GM12874 (cell line): Measurements from ENCODE around the gene RAB9A.

ENCODE experiments used
- TF ChIP-seq, protein P1 (sequence below): IDR thresholded peaks from 2 replicates; pipeline ENCODE4 v1.5.1; 2011; ENCODE audit warnings: low read depth, mild to moderate bottlenecking, control low read depth, low read length, moderate library complexity; ENCODE audit not compliant: insufficient read depth

RAB9A gene

DNA sequence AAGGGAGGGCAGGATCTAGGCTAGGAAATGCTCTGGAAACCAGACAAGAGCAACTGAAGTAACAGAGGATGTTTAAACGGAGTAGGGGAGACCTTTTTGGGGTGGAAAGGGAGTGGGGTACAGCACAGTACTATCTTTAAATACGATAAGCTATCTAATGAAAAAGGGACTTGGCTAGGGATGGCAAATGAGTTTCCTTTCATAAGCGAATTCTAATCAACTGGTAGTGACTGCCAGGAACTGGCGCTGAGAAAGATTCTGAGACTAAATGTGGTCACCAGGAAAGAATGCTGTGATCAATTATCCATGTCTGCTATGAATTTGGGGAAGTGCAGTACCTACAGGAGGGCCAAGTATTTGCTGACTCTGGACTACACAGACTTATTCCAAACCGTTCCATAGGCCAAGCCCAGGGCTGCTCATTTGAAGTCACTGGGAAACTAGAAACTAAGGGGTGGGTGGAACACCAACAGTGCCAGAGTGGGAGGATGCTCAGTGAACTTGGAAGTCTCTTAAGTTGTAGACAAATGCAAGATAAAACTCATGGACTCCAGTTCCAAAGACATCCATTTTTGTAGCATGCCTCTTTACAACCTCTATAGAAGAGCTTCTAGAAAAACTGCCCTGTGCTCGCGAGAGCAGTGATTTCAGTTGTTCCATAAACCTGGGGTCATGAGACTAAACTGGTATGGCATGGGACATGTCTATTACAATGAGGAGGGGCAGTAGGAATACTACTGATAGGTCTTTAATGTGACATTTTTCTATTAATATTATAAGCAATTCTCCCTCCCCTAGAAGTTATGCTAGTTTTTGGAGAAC is 43.5 kb downstream of the RAB9A start:
- TF ChIP-seq, protein P1, sequence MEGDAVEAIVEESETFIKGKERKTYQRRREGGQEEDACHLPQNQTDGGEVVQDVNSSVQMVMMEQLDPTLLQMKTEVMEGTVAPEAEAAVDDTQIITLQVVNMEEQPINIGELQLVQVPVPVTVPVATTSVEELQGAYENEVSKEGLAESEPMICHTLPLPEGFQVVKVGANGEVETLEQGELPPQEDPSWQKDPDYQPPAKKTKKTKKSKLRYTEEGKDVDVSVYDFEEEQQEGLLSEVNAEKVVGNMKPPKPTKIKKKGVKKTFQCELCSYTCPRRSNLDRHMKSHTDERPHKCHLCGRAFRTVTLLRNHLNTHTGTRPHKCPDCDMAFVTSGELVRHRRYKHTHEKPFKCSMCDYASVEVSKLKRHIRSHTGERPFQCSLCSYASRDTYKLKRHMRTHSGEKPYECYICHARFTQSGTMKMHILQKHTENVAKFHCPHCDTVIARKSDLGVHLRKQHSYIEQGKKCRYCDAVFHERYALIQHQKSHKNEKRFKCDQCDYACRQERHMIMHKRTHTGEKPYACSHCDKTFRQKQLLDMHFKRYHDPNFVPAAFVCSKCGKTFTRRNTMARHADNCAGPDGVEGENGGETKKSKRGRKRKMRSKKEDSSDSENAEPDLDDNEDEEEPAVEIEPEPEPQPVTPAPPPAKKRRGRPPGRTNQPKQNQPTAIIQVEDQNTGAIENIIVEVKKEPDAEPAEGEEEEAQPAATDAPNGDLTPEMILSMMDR: no peak

DNA sequence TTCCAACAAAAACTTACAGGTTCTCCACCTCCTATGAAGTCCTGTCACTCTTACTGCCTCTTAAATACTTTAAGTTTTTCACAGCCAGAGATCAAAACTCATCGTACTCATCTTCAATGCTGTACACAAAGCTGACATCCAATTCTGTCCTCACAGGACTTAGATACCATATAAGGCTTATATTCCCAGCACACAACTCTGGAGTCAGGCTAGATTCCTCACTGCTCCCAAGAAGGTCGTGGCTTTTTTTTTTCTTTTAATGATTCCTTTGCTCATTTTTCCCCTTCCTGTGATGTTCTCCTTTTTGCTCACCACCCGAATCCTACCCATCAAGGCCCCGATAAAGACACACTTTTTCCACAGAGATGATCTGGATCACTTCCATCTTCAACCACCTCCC is 44.6 kb downstream of the RAB9A start:
- TF ChIP-seq, protein P1: no peak

DNA sequence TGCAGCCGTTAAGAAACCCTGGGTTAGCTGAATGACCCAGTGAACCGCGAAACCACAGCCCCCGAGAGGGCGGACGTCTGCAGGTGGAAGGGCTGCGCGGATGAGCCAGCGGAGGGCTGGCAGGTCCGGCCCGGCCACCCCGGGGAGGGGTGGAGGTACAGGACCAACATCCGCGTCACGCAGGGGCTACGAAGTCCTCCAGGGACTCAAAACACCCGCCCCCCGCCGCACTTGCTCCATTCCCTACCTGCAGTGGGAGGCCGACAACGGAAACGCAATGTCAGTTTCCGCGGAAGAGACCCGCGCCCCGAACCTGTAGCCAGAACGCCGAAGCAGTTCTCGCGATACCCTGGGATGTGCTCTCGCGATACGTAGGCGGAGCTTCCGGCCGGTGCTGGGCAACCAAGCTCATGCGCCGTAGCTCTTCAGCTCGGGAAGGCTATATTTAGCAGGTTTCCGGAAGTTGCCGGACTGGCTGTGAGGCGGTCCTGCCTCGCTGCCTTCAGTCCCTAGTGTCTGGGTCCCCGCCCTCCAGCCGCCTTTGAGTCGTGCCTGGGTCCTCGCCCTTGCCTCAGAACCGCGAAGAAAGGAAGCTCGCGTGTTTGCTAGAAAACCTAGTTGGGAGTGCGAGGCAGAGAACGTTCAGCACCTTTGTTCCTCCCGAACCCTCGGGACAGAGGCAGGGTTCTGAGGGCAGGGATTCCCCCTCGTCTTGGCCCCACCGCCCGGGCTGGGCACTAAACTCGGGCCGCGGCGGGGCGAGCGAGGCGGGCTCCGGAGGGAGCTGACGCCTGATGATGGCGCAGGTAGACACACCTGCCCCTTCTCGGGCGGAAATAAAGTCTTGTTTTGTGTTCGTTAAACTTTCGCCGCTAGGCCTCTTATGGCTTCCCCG is 45.6 kb downstream of the RAB9A start, which contains the start of the genes OFD1 and TRAPPC2:
Gene OFD1, plus strand, starts transcription at position 471 of the 895 bp plus-strand sequence. Its CDS starts 324 bp downstream, at position 795.
Gene TRAPPC2, minus strand, starts transcription at position 343 of the 895 bp plus-strand sequence. CDS start 14,657 bp downstream, outside the sequence.
- TF ChIP-seq, protein P1: no peak

DNA sequence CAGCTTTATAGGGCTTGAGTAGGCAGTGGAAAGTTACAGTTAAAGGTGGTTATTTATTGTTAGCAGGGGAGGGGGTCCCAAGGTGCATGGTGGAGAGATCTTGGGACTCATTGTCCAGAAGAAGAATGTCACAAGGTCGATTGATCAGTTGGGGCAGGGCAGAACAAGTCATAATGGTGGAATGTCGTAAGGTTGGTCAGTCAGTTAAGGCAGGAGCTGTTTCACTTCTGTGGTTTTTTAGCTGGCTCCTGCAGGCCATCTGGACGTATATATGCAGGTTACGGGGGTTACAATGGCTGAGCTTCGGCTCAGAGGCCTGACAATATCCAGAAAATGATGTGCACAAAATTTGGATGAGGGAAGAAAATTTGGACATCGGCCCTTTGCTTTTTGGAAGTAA is 52.8 kb downstream of the RAB9A start:
- TF ChIP-seq, protein P1: no peak

DNA sequence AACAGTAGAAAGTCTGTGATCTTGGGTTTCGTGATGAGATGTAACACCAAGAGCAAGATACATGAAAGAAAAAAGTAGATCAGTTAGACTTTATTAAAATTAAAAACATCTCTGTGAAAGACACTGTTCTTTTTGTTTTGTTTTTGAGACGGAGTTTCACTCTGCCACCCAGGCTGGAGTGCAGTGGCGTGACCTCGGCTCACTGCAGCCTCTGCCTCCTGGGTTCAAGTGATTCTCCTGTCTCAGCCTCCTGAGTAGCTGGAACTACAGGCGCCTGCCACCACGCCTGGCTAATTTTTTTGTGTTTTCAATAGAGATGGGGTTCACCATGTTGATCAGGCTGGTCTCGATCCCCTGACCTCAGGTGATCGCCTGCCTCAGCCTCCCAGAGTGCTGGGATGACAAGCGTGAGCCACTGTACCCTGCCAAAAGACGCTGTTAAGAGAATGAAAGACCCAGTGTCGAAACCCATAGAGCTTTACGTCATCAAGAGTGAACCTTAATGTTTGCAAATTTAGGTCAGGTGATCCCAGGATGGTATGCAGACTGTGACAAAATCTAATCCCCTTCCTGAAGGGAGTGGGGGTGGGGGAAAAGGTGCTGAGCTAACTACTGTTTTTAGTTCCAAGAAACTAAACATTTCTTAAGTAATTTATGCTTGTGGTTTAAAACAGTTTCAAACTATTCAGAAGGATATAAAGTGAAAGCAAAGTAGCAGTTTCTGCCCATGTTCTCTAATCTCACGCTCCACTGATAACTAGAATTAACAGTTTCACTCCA is 53.7 kb downstream of the RAB9A start:
- TF ChIP-seq, protein P1: no peak

DNA sequence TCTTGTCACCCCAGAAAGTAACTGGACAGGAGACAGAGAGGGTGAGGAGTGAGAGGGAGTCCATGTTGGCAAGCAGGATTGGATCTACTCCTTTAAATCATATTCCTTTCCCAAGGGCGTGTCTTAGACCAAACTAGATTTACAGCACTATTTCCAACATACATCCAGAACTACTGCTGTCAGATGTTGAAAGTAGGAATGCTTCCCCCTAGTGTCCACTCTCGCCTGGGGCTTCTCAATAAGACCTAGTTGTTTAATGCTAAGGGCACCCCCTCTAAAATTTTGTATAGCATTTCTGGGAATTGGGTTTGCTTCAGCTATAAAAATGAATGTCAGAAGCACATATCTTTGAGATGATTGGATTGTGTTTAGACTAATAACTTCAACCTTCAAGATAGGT is 58.9 kb downstream of the RAB9A start:
- TF ChIP-seq, protein P1: peak; percentile 36
